Trophoblast cell (in vitro differentiated cells and primary cell): ENCODE data around the gene CRB2.

Experiments
- DNase-seq, 2 donors: peaks; one replicate each; pipeline ENCODE4 v3.0.0-alpha.2; 2016
- H2AFZ ChIP-seq: 2 replicates; pipeline ENCODE4 v1.6.1; 2013; ENCODE audit warnings: low read length, moderate library complexity, mild to moderate bottlenecking; ENCODE audit not compliant: insufficient read depth, poor library complexity
- H2AK5ac ChIP-seq: 2 replicates; pipeline ENCODE4 v1.6.1; 2013; ENCODE audit warnings: mild to moderate bottlenecking, low read length
- H2BK120ac ChIP-seq: 2 replicates; pipeline ENCODE4 v1.6.1; 2013; ENCODE audit warnings: low read length, mild to moderate bottlenecking, moderate library complexity; ENCODE audit not compliant: insufficient read depth, poor library complexity
- H2BK12ac ChIP-seq: 2 replicates; pipeline ENCODE4 v1.6.1; 2013; ENCODE audit warnings: mild to moderate bottlenecking, low read length, moderate library complexity
- H2BK5ac ChIP-seq: 2 replicates; pipeline ENCODE4 v1.6.1; 2013; ENCODE audit warnings: low read length, low read depth, moderate library complexity, mild to moderate bottlenecking; ENCODE audit not compliant: poor library complexity
- H3K14ac ChIP-seq: 2 replicates; pipeline ENCODE4 v1.6.1; 2013; ENCODE audit warnings: mild to moderate bottlenecking, low read length
- H3K18ac ChIP-seq: 2 replicates; pipeline ENCODE4 v1.6.1; 2013; ENCODE audit warnings: mild to moderate bottlenecking, low read length
- H3K23ac ChIP-seq: 2 replicates; pipeline ENCODE4 v1.6.1; 2013; ENCODE audit warnings: low read length
- H3K27ac ChIP-seq: 2 replicates; pipeline ENCODE4 v1.5.1; 2013; ENCODE audit warnings: low read depth, mild to moderate bottlenecking, inconsistent platforms, low read length, moderate library complexity
- H3K27me3 ChIP-seq: 2 replicates; pipeline ENCODE4 v1.6.1; 2013; ENCODE audit warnings: inconsistent platforms, mild to moderate bottlenecking, low read length, moderate library complexity; ENCODE audit not compliant: insufficient read depth
- H3K36me3 ChIP-seq, 2 experiments: 1 replicate in 1 of 2; 2 replicates in 1 of 2; pipeline ENCODE4 v1.6.1; 2013; ENCODE audit warnings: low read length in 2 of 2, mild to moderate bottlenecking in 2 of 2, moderate library complexity in 1 of 2; ENCODE audit not compliant: insufficient read depth in 2 of 2, control insufficient read depth in 1 of 2
- H3K4ac ChIP-seq: 2 replicates; pipeline ENCODE4 v1.6.1; 2013; ENCODE audit warnings: low read depth, mild to moderate bottlenecking, low read length, moderate library complexity
- H3K4me1 ChIP-seq, 2 experiments: 1 replicate in 1 of 2; 2 replicates in 1 of 2; pipeline ENCODE4 v1.6.1; 2013; ENCODE audit warnings: low read length in 2 of 2, mild to moderate bottlenecking in 2 of 2, moderate library complexity in 1 of 2; ENCODE audit not compliant: insufficient read depth in 2 of 2, control insufficient read depth in 1 of 2
- H3K4me2 ChIP-seq: 2 replicates; pipeline ENCODE4 v1.6.1; 2013; ENCODE audit warnings: inconsistent platforms, mild to moderate bottlenecking, low read length, moderate library complexity
- H3K4me3 ChIP-seq: 2 replicates; pipeline ENCODE4 v1.5.1; 2013; ENCODE audit warnings: mild to moderate bottlenecking, low read depth, low read length, inconsistent platforms
- H3K79me1 ChIP-seq: one replicate; pipeline ENCODE4 v1.6.1; 2013; ENCODE audit warnings: low read length
- H3K79me2 ChIP-seq: 2 replicates; pipeline ENCODE4 v1.6.1; 2013; ENCODE audit warnings: low read length, mild to moderate bottlenecking; ENCODE audit not compliant: control insufficient read depth, insufficient read depth, poor library complexity
- H3K9ac ChIP-seq: 2 replicates; pipeline ENCODE4 v1.6.1; 2013; ENCODE audit warnings: mild to moderate bottlenecking, low read length
- H3K9me3 ChIP-seq: 2 replicates; pipeline ENCODE4 v1.6.1; 2013; ENCODE audit warnings: low read depth, mild to moderate bottlenecking, control low read depth, inconsistent platforms, low read length; ENCODE audit not compliant: insufficient read depth
- H4K12ac ChIP-seq: 2 replicates; pipeline ENCODE4 v1.6.1; 2013; ENCODE audit warnings: low read depth, mild to moderate bottlenecking, low read length, moderate library complexity
- H4K8ac ChIP-seq: 2 replicates; pipeline ENCODE4 v1.6.1; 2013; ENCODE audit warnings: low read depth, mild to moderate bottlenecking, low read length, moderate library complexity
- H4K91ac ChIP-seq: one replicate; pipeline ENCODE4 v1.6.1; 2013; ENCODE audit warnings: low read depth, mild to moderate bottlenecking, low read length, moderate library complexity
- WGBS: extraction: QIAGEN DNeasy Blood & Tissue Kit; methylation state at CpG from one replicate; pipeline ENCODE4 v1.1.7; 2013; ENCODE audit warnings: missing lambda C conversion rate; ENCODE audit not compliant: insufficient read length, insufficient coverage; ENCODE audit errors: extremely low coverage; 5-methylcytosine and 5-hydroxymethylcytosine counted together

CRB2 gene

GRCh38 chr9:123354806-123355508 lies 1.0 kb upstream of the CRB2 start:
- Histone ChIP-seq H4K8ac (no peak overlapping the region), H3K18ac (no peak overlapping the region), H2BK5ac (no peak overlapping the region), H3K4ac (no peak overlapping the region), H3K4me1 (peaks cover 29 to 37% of the 10 kb centered on the region in 2 experiments), H4K91ac (no peak overlapping the region), H2AFZ (no peak overlapping the region), H3K9me3 (peaks cover 3% of the 10 kb centered on the region), H2BK12ac (no peak overlapping the region), H2AK5ac (no peak overlapping the region), H2BK120ac (no peak overlapping the region), H3K27ac (no peak overlapping the region), H3K79me1 (peaks cover 6% of the 10 kb centered on the region), H3K9ac (no peak overlapping the region), H3K4me2 (no peak overlapping the region), H3K4me3 (no peak overlapping the region), H3K36me3 (no peaks in the 10 kb centered on the region), H3K27me3 (no peaks in the 10 kb centered on the region), H3K79me2 (peaks cover 3% of the 10 kb centered on the region), H3K14ac (no peak overlapping the region), H3K23ac (no peak overlapping the region), H4K12ac (no peak overlapping the region)
- no peak for DNase-seq
- WGBS: no CpG with 5 or more reads among the region's 9 CpGs

GRCh38 chr9:123356851-123357742 lies 1.1 kb downstream of the CRB2 start:
- H3K36me3 ChIP-seq: no peaks in the 10 kb centered on the region
- H3K79me1 ChIP-seq: peaks cover 20% of the 10 kb centered on the region
- peaks cover 7% of the 10 kb centered on the region for H3K79me2 ChIP-seq
- no peak overlapping the region for H2BK120ac ChIP-seq
- WGBS: no CpG with 5 or more reads among the region's 19 CpGs
- peaks cover 45 to 57% of the 10 kb centered on the region in 2 experiments for H3K4me1 ChIP-seq
- peak overlapping the region; percentile 66 for H4K91ac ChIP-seq
- no peak overlapping the region for H4K12ac ChIP-seq
- no peaks in the 10 kb centered on the region for H3K27me3 ChIP-seq
- no peak overlapping the region for H3K4ac ChIP-seq
- peak overlapping the region; percentile 49 for H3K18ac ChIP-seq
- peak overlapping the region; percentile 55 for H3K4me3 ChIP-seq
- peaks cover 3% of the 10 kb centered on the region for H3K9me3 ChIP-seq
- H4K8ac ChIP-seq: no peak overlapping the region
- H3K27ac ChIP-seq: no peak overlapping the region
- no peak for DNase-seq
- H3K14ac ChIP-seq: peak overlapping the region; percentile 37
- H3K9ac ChIP-seq: no peak overlapping the region
- H3K4me2 ChIP-seq: peak overlapping the region; percentile 50
- peak overlapping the region; percentile 44 for H2AK5ac ChIP-seq
- no peak overlapping the region for H3K23ac ChIP-seq
- no peak overlapping the region for H2AFZ ChIP-seq
- H2BK12ac ChIP-seq: peak overlapping the region; percentile 80
- H2BK5ac ChIP-seq: no peak overlapping the region

- Histone ChIP-seq H3K23ac (no peak overlapping the region), H4K8ac (no peak overlapping the region), H3K9me3 (peaks cover 3% of the 10 kb centered on the region), H3K9ac (no peak overlapping the region), H3K79me2 (peaks cover 7% of the 10 kb centered on the region), H3K4me2 (no peak overlapping the region), H2AK5ac (peak overlapping the region; percentile 59), H4K12ac (no peak overlapping the region), H2BK120ac (no peak overlapping the region), H2BK5ac (no peak overlapping the region), H3K4me1 (peaks cover 51 to 62% of the 10 kb centered on the region in 2 experiments), H3K18ac (peak overlapping the region; percentile 30), H3K4me3 (peak overlapping the region; percentile 34), H4K91ac (peak overlapping the region; percentile 7), H3K27me3 (no peaks in the 10 kb centered on the region), H3K14ac (peak overlapping the region; percentile 5), H3K4ac (no peak overlapping the region), H2AFZ (no peak overlapping the region), H3K27ac (no peak overlapping the region), H2BK12ac (peak overlapping the region; percentile 11), H3K79me1 (peaks cover 27% of the 10 kb centered on the region), H3K36me3 (no peaks in the 10 kb centered on the region)
- whole genome bisulfite sequencing: no CpG with 5 or more reads among the region's 2 CpGs
- DNase-seq: no peak
Observed at GRCh38 chr9:123357743-123358059, 1.7 kb downstream of the CRB2 start.

GRCh38 chr9:123358181-123358905 lies 2.3 kb downstream of the CRB2 start:
- H3K23ac ChIP-seq: no peak overlapping the region
- H2BK12ac ChIP-seq: peak overlapping the region; percentile 10
- H3K14ac ChIP-seq: no peak overlapping the region
- H2AFZ ChIP-seq: no peak overlapping the region
- peaks cover 55 to 67% of the 10 kb centered on the region in 2 experiments for H3K4me1 ChIP-seq
- no peaks in the 10 kb centered on the region for H3K27me3 ChIP-seq
- WGBS: no CpG with 5 or more reads among the region's 10 CpGs
- H2BK120ac ChIP-seq: peak overlapping the region; percentile 14
- H4K8ac ChIP-seq: no peak overlapping the region
- H3K4ac ChIP-seq: no peak overlapping the region
- peaks cover 29% of the 10 kb centered on the region for H3K79me1 ChIP-seq
- no peak overlapping the region for H3K9ac ChIP-seq
- H2BK5ac ChIP-seq: no peak overlapping the region
- no peak overlapping the region for H4K12ac ChIP-seq
- DNase-seq: no peak
- H3K4me3 ChIP-seq: no peak overlapping the region
- peaks cover 7% of the 10 kb centered on the region for H3K79me2 ChIP-seq
- no peak overlapping the region for H3K18ac ChIP-seq
- H3K4me2 ChIP-seq: no peak overlapping the region
- H3K27ac ChIP-seq: no peak overlapping the region
- H3K9me3 ChIP-seq: peaks cover 3% of the 10 kb centered on the region
- H3K36me3 ChIP-seq: no peaks in the 10 kb centered on the region
- H4K91ac ChIP-seq: peak overlapping the region; percentile 50
- peak overlapping the region; percentile 24 for H2AK5ac ChIP-seq
